Measurements from ENCODE around the gene EXOC6B.
"Not testable (repeated sequence)": the region's sequence is repeated elsewhere in the genome, so short reads cannot be mapped to it uniquely, and the experiment has no call there.

EXOC6B gene

DNA sequence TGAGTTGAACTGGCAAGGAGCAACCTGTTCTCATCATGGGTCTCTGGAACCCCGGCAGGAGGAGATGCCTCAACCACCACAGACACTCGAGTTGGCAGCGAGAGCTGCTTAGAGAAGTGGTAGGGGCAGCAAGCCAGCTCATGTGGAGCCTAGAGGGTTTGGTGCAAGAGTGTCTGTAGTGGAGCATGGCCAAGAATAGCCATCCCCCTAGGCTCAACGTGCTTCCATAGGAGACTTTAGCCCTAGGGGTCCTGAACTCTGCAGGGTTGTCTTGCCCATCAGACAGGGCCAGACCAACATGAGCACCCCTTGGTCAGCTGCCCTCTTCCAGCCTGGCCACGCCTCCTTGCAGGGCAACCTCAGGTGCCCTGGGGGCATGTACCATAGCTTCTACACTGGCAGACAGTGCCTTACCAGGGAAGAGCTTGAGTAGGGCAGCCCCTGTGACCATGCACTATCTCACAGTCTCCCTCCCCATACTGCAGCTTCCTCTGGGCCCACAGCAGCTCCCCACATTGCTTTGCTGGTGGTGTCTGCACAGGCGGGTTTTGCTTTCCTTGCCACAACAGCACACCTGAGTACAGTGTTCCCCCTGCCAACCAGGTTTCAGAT, 187.1 kb downstream of the EXOC6B start:
- Histone ChIP-seq H3K27ac (no peak overlapping the region), H3K4me3 (no peak overlapping the region)

DNA sequence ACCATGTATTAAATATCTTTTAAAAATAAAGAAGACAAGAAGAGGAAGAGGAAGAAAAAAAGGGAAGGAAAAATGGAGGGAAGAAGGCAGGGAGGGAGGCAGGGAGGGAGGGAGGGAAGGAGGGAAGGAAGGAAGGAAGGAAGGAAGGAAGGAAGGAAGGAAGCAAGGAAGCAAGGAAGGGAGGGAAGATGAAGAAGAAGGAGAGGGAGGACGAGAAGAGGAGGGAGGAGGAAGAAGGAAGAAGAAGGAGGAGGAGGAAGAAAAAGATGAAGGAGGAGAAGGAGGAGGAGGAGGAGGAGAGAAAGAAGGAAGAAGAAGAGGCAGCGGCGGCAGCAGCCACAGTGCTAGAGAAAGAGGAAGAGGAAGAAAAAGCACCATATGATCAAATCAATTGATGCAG, 189.6 kb downstream of the EXOC6B start:
- no peak overlapping the region for H3K27ac ChIP-seq

DNA sequence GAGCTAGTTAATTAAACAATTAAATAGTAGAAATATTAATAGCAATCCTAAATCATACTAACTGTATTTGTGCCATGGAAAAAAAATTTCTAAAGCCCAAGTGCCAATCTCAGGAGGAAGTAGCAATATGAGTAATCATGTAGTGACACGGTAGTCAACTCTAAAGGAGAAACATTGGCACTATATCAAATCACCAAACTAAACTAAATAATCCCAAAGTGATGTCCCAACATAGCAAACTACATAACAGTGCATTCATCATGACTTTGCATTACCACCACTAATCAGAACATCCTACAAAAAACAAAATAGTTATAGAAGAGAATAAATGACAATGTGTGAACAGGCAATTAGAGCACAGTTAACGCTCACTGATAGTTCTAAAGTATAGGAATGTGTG, 195.1 kb downstream of the EXOC6B start:
- no peak overlapping the region for H3K4me3 ChIP-seq
- H3K27ac ChIP-seq = no peak overlapping the region

More for the DNA sequence above, 189.6 kb downstream of the EXOC6B start:
- no peak overlapping the region for H3K4me3 ChIP-seq

DNA sequence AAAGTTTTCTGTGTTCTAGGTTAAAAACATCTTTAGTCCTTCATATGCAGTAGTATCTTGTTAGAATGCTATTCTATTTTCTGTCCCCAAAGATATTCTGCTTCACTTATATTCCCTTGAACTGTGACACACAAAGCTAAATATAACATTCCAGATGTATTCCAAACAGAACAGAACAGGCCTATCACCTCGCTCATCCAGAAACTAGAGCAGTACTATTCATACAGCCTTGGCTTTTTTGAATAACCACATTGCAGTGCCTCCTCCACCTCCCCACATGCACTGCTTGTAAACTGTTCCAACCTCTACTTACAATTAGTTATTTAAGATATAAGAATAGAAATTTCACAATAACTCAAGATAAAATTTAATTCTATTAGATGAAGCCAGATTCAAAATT, 196.8 kb downstream of the EXOC6B start:
- Histone ChIP-seq H3K4me3 (no peak overlapping the region), H3K27ac (no peak overlapping the region)

DNA sequence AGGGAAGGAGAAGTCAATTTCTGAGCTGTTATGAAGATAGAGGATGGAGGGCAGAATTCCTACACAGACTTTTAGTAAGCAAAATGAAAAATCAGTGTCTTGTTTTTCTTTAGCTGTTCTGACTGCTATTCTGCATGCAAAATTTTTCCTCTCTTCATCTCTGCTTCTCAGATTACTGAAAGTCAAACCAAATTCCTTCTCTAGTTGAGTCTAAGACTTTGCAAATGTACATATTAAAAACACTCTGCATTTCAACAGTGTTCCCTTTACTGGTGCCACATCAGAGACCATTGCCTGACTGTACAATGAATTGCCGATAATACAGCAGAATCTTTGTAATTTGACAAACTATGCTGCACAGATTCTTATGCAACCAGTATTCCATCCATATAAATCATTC, 198.8 kb downstream of the EXOC6B start:
- Histone ChIP-seq H3K4me3 (no peak overlapping the region), H3K27ac (no peak overlapping the region)

DNA sequence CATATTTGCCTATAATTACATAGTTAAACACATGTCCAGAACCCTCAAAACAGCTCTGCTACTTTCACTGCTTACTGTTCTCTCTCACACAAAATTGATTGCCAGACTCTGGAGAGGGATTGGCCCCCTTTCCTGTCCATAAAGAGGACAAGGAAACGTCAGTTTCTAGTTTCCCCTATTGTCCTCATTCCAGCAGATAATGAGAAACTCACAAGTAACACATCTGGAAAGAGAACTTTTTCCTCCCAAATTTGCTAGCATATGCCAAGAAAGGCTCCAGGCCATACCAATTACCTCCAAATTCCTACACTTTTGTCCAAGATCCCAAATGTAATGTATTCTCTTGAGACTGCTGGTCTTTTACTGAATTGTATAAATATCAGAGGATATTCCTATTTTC, 200.5 kb downstream of the EXOC6B start:
- Histone ChIP-seq H3K4me3 (no peak overlapping the region), H3K27ac (no peak overlapping the region)

DNA sequence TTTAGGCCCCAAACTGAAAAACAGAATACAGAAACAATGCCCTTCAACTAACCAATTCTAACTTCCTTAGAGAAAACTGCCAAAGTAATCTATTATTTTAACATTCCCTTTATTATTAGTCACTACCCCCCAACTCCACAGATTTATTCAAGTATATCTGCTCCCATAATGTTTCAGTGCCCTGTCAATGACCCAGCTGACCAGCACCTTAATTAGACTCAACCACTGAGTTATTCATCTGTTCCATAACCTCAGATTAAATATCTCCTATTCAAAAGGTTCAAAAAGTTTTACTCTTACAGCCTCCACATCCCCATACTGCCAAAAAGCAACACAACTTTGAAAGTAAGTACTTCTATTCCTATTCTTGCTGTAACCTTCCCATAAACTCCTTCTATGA, 202.4 kb downstream of the EXOC6B start:
- no peak overlapping the region for H3K4me3 ChIP-seq

DNA sequence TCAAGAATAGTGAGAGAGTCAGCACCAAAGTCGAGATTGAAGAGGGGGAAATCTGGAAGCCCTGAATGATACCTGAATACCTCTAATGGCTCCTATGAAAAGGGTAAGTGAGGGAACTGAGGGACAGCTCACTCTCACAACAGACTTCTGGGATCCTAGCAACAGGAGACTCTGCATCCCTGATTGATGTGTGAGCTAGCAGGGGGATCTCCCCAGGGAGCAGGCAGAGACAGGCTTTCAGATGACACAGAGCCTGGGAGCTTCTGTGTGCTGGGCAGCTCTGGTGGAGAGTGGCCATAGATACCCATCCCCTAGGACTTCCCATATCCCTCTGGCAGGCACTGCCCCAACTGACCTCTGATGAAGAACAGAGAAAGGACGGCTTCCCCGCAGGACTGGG, 206.2 kb downstream of the EXOC6B start:
- no peak overlapping the region for H3K4me3 ChIP-seq

More for the DNA sequence above, 202.4 kb downstream of the EXOC6B start:
- no peak overlapping the region for H3K27ac ChIP-seq

DNA sequence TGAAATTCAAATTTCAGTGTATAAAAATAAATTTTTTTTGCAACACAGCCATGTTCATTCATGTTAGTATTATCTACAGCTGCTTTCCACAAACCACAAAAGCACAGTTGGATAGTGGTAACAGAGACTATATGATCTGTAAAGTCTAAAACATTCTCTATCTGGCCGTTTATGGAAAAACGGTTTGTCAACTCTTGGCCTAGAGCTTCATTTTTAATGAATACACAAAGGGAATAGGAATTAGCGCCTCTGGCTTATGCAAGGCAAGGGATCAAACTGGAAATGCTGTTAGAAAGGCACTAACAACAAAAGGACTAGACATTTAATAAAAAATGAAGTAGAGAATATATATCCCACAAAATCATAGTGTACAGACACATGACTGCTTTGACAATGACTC, 211.9 kb downstream of the EXOC6B start:
- H3K27ac ChIP-seq = no peak overlapping the region

More for the DNA sequence above, 206.2 kb downstream of the EXOC6B start:
- H3K27ac ChIP-seq = no peak overlapping the region

DNA sequence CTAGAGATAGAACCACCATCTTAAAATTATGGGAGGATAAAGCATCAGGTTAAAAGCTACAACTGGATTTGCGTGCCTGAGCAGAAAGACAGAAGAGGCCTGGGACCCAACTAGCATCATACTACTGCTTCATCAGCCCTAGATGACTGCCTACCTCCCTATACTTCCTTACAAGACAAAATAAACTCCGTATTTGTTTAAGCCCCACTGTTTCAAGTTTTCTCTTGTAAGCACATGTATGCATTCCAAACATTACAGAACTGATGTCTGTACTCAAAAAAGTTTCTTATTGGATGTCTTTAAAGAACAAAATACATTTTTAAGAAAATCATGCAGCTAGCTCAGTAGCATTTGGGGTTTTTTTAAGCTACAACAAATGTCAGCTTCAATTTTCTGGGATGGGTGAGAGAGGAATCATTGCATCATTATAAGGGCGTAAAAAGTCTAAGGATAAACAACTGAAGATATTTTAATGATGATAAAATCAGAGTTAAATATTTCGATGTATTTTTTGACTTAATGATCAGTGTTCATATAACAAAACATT, 213.1 kb downstream of the EXOC6B start:
- Histone ChIP-seq H3K4me3 (no peak overlapping the region), H3K27ac (no peak overlapping the region)

More for the DNA sequence above, 211.9 kb downstream of the EXOC6B start:
- no peak overlapping the region for H3K4me3 ChIP-seq

DNA sequence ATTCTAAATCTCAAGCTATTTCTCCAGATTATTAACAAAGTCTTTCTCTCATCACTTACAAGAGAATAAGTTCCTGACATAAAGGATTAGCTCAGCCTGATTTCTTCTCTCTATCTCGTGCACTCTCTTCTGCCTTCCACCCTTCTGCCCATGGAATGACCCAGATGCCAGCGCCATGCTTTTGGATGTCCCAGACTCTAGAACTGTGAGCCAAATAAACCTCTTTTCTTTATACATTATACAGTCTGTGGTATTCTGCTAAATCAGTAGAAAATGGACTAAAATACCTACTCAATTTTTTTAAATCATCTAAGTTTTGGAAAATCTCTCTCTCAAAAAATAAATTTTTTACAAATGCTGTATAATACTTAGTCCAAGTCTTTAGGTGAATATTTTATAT, 218.6 kb downstream of the EXOC6B start:
- Histone ChIP-seq H3K27ac (no peak overlapping the region), H3K4me3 (no peak overlapping the region)

DNA sequence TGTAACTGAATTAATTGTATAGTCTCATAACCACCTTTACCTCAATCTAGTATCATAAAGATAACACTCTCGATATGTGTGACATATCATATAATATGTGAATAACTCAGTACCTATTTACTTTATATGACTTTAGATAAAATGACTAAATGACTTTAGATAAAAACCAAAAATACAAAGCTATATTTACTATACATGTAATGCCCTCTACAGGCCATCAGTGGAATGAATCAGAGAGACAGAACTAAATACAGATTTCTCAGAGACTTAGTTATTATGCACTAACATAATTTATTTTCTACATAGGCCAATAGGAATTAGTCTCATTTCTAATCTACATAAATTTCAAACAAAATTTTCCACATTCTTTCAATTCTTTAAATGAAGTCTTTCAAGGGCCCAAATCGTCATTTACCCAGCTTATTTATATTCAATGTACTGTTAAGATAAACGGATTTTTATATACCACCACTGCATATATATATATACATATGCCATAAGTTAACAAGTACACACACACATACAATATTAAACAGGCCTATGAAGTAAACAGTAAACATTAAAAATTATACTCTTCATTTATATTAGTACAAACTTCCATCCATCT, 219.9 kb downstream of the EXOC6B start:
- Histone ChIP-seq H3K4me3 (no peak overlapping the region), H3K27ac (no peak overlapping the region)

DNA sequence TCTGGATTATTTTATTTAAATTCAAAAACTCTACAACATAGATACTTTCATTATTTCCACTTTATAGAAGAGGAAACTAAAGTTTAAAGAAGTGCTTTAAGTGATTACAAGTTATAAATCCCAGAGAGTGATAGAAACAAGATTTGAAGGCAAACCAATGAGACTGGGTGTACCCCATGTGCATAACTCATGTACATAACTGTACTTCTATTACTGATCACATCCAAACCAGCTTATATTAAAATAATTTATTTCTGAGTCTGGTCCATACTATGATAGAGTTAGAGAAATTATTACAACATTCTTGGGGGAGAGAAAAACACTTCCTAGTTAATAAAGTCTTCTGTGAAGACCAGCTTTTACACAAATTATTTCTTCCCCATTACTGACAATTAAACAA, 221.4 kb downstream of the EXOC6B start:
- Histone ChIP-seq H3K27ac (no peak overlapping the region), H3K4me3 (no peak overlapping the region)

DNA sequence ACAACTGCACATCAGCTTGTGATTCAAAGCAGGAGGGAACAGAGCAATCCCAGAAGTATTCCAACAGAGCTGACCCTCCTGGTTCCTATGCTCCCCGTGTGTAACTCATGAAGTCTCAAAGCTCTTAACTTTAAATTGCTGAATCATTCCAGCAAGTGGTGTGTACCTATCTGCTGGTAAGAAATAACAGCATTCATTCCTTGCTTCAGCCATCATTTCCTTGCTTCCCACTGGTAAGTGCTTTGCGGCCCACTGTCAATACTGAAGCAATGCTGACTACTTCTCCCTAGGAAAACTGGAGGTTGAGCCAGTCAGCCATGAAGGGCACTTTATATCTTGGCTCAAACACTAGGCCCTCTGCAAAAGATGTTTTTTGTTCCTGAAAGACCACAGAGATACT, 222.4 kb downstream of the EXOC6B start:
- Histone ChIP-seq H3K27ac (no peak overlapping the region), H3K4me3 (no peak overlapping the region)

DNA sequence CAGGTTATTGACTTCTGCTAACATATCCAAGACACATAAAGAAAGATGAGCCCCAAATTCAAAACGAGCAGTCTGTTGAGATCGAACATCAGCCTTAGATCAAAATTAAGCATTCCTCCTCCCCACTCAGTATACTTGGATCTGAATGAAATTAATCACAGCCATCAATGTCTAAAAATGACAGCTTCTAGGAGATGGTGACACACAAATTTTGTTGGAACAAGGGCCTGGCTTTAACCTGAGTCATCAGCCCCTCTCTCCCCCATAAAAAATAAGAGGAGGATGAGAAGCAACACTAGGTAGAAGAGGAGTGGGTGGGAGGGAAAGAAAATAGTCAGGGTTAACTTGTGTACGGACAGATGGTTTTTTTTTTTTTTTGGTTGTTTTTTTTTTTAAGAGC, 223.1 kb downstream of the EXOC6B start:
- Histone ChIP-seq H3K27ac (no peak overlapping the region), H3K4me3 (no peak overlapping the region)

DNA sequence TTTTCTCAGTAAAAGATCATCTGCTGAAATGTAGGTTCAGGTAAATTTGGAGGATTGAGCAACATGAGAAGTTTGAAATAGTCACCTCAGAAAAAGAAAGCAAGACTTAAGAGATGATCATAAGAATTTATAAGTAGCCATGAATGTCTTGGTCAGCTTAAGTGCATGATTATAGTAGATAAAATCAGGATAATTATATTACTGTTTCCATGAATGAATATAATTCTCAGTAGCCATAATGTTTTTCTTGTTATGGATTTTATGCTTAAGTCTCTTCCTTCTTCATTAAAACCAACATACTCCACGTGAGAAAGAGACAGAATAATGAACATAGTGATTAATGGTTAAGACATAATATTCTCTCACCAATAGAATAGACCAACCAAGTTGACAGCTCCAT, 223.7 kb downstream of the EXOC6B start:
- Histone ChIP-seq H3K4me3 (no peak overlapping the region), H3K27ac (no peak overlapping the region)

DNA sequence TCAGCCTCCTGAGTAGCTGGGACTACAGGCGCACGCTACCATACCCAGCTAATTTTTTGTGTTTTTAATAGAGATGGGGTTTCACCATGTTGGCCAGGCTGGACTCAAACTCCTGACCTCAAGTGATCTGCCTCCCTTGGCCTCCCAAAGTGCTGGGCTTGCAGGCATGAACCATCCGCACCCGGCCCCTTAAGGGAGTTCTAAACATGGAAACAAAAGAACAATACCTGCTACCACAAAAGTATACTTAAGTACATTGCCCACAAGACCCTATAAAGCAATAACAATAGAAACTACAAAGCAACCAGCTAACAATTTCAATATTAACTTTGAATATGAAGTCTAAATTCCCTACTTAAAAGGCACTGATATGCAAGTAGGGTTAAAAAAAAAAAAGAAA, 242.0 kb downstream of the EXOC6B start:
- H3K4me3 ChIP-seq = not testable (repeated sequence)

DNA sequence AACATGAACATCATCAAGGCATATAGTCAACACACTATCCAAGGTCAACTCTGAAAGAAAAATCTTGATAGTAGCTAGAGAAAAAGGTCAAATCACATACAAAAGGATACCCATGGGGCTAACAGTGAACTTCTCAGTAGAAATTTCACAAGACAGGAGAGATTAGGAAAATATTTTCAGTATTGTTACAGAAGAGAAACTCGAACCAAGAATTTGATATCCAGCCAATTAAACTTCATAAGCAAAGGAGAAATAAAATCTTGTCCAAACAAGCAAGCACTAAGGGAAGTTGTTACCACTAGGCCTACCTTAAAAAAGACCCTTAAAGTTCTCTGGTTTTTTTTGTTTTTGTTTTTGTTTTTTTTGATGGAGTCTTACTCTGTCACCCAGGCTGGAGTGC, 242.5 kb downstream of the EXOC6B start:
- Histone ChIP-seq H3K27ac (no peak overlapping the region), H3K4me3 (no peak overlapping the region)

More for the DNA sequence above, 242.0 kb downstream of the EXOC6B start:
- not testable (repeated sequence) for H3K27ac ChIP-seq

DNA sequence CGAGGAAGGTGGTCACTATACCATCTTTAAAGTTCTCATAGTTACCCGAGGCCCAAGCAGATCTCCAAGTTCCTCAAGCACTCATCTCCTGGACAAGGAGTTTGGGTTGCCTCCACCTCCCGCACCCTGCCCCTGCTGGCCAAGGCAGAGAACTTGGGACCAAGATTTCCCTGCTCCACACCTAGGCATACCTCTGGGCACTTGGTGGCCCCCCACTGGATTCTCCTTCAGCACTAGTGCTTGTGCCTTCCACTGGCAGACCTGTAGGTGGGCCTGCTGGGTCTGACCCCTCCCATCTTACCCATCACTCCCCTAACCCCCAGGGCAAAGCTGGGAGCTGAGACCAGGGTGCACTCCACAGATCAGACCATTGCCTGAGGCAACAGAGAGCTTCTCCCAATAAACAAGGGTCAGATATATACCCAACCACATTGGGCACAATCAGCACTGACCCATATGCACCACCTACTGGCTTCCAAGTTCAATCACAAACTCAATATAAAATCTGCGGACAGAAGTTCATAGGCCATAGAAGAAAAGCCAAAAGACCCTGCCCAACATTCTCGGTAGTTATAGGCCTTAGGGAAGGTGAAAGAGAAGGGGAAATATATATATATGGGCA, 244.2 kb downstream of the EXOC6B start:
- Histone ChIP-seq H3K27ac (no peak overlapping the region), H3K4me3 (no peak overlapping the region)

DNA sequence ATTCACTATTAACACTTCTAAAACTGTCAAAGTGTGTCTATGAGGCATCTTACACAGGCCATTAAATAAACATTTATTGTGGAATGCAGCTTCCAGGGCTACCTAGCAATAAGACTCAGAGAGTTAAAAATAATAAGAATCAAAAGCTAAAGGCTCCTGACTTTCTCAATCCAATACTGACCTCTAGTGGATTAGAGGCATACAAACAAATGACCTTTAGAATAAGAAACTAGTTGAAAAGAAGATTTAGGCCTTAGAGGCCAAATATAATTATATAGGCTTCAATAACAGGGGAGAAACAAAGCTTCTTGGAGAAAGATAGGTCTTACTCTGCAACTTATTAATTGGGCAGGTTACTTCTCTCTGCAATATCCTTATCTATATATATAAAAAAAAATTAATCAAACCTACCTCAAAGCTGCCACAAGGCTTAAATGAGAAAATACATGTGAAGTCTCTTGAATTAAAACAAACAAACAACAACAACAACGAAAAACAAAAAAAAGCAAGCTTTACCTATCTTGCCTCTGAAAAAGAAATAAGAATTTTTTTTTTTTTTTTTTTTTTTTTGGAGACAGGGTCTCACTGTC, 246.1 kb downstream of the EXOC6B start:
- no peak overlapping the region for H3K27ac ChIP-seq
- no peak overlapping the region for H3K4me3 ChIP-seq

DNA sequence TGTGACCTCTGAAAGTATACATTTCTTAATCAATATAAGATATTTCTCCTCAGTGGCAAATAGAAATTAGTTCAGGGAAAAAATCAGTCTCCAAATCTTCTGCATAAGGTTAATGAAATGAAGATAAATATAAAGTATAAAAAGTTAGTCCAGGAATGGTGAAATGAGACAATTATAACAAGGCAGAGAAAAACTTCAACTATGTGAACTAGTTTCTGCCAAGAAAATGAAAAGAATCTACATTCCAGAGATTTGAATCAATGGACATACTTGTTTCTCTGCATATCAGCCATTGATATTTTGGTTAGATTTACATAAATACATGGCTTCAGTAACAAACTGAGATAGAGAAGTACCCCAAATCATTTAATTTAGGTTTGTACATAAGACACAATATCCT, 249.0 kb downstream of the EXOC6B start:
- Histone ChIP-seq H3K4me3 (no peak overlapping the region), H3K27ac (no peak overlapping the region)
